Iris pigment epithelial cell (primary cell): ENCODE data around the gene RNF40.
"Not testable (repeated sequence)": the region's sequence is repeated elsewhere in the genome, so short reads cannot be mapped to it uniquely, and the experiment has no call there.

Source experiments
- DNase-seq: peaks from one replicate; pipeline ENCODE4 v3.0.0-alpha.2; 2011; ENCODE audit warnings: low read depth

The RNF40 gene

DNA sequence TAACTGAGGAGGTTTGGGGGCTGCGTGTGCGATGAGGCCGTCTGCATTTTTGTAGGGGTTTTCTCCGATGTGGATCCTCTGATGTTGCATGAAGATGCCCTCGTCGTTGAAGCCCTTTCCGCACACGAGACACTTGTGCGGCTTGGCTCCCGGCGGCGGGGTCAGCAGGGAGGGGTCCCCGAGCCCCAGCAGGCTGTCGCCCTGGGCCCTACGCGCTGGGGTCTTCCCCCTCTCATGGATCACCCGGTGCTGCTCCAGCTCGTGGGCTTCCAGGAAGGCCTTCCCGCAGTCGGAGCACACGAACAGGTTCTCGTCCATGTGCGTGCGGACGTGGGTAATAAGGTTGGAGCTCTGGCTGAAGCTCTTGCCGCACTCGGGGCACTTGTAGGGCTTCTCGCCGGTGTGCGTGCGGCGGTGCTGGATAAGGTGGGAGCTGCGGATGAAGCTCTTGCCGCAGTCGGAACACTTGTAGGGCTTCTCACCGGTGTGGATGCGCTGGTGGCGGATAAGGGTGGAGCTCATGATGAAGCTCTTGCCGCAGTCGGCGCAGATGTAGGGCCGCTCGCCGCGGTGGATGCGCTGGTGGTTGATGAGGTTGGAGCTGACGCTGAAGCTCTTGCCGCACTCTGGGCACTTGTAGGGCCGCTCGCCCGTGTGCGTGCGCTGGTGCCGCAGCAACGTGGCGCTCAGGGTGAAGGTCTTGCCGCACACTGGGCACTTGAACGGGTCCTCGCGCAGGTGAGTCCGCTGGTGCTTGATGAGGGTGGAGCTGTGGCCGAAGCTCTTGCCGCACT lies 20.6 kb downstream of the RNF40 start:
- no peak for DNase-seq

DNA sequence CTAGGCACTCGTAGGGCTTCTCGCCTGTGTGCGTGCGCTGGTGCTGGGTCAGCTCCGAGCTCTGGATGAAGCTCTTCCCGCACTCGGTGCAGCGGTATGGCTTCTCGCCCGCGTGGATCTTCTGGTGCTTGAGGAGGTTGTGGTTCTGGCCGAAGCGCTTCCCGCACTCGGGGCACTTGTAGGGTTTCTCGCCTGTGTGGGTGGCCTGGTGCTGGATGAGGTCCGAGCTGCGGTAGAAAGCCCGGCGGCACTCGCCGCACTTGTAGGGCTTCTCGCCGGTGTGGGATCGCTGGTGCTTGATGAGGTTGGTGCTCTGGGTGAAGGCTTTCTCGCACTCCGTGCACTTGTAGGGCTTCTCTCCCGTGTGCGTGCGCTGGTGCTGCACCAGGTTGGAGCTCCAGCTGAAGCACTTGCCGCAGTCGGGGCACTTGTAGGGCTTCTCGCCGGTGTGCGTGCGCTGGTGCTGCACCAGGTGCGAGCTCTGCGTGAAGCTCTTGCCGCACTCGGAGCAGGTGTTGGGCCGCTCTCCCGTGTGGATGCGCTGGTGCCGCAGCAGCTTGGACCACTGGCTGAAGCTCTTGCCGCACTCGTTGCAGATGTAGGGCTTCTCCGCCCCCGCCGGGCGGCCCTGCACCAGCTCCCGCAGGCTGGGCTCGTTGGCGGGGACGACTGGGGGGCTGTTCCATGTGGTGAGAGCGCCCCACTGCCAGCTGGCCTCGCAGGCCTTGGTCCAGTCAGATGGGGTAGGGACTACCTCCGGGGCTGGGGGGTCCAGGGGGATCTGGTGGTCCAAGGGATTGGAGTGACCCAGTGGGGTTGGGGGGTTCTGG lies 21.4 kb downstream of the RNF40 start:
- no peak for DNase-seq

DNA sequence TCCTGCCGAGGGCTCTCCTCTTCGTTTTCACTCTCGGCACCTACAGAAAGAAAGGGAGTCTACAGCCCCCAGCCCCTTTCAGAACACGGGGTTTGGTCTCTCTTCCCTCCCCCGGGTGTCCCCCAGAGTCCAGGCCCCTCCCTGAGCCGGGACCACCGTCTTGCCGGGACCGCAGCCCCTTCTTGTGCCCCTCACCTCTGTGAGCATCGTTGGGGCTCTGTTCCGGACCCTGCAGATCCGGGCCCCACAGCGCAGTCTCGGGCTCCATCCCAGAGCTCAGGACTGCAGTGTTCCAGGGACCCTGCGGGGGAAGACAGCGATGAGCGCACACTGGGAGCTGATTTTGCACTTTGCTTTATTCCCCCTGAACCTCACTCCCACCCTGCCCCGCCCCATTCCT lies 22.1 kb downstream of the RNF40 start:
- DNase-seq, result no peak

DNA sequence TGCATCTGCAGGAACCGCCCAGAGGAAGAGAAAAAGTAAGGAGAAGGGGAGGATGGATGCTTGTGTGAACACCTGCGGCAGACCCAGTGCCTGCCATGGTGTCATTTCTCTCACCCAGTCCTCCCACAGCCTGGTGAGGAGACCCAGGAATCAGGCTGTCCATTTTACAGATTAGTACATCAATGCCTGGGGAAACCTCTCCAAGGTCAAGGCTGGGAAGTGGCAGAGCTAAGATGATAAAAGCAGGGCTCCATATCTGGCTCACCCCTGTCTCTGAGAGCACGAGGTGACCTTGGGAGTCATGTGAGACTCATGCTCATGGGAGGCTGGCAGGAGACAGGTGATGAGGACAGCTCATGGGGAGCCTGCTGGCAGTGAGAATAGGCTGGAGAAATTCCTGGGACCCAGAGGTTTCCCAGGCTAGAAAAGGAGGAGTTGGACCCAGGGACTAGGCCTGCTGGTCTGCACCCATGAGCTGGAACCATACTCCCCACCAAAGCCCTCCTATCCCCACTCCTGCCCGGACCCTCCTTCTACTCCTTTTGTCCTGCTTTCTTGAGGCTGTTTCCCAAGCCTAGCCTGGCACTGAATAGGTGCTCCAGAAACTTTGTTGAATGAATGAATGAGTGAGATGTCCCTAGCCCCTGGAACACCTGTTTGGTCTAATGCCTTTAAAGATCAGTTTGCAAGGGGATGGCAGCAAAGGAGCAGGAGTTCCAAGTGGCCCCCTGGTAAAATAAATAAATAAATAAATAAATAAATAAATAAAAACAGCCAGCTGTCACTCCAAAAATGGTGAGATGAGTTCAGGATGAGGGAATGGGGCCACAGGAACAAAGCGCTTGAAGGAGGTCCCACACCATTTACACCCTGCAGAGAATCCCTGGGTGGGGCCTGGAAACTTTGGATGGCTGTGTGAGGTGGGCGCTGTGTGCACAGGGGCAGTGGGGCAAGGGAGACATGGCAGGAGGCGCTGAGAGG lies 23.3 kb downstream of the RNF40 start:
- no peak for DNase-seq

DNA sequence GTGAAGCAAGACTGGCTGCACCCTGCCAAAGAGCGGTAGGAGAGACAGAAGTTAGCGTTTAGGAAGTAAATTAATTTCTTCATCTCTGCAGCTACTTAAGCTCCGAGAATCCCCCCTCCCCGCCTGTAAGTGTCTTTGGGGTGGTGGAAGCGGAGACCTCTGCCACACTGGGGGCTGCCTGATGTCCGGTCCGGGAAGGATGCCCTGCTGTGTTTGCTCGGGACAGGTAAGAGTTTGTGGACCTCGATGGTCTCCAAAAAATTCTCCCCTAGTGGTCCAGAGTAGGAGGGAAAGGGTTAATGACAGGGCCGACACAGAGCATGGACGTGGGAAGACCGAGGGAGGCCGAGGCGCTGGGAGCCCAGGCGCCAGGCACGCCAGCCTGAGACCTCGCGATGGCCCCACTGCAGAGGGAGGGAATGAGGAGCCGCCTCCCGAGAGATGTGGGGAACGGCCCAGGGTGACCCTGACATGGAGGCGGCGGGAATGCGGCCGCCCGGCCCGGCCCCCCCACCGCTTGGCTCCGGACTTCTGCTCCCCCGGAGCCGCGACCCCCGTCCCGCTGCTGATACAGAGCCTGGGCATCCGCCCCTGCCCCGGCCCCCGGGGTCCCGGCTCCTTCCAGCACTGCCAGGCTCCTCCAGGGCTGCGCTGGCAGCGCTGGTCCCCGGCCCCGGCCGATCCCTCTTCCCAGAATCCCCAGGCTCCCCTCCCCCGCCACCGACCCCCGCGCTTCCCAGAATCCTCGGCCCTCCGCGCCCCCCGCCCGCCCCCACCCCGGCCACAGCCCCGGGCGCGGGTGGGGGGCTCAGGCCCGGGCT lies 24.2 kb downstream of the RNF40 start:
- DNase-seq, result peak; percentile 82

DNA sequence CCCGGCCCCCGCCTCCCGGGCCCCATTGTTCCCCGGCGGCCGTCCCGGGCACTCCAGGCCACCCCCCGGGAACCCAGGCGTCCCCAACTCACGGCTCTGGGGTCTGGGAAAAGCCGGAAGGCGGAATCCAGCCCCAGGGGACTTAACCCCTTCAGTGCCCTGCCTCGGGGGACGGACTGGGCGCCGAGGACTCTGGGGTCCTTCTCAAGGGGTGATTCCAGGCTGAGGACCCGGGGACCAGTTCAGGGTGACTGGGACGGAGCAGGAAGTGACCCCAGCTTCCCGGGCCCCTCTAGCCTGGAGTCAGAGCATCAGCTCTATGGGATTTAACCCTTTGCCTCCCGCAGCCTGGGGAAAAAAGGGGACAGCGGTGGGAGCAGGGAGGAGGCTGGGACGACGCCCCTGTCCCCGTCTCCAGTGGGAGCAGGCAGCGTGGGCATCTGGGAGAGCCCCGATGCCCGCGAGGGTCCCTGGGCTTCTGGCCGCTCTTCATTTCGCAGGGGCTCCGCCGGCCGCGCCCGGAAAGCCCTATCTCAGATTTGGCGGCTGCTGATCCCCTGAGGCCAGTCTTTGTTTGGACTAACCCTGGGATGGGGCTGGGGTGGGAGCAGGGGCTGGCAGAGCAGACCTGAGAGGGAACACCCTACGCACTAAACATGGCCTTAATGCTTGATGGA lies 25.0 kb downstream of the RNF40 start, which contains the start of gene ZNF629:
Gene ZNF629, minus strand, starts transcription at position 270 of the 677 bp plus-strand sequence. CDS start 2,723 bp downstream, outside the sequence.
- DNase-seq, result peak; percentile 57

DNA sequence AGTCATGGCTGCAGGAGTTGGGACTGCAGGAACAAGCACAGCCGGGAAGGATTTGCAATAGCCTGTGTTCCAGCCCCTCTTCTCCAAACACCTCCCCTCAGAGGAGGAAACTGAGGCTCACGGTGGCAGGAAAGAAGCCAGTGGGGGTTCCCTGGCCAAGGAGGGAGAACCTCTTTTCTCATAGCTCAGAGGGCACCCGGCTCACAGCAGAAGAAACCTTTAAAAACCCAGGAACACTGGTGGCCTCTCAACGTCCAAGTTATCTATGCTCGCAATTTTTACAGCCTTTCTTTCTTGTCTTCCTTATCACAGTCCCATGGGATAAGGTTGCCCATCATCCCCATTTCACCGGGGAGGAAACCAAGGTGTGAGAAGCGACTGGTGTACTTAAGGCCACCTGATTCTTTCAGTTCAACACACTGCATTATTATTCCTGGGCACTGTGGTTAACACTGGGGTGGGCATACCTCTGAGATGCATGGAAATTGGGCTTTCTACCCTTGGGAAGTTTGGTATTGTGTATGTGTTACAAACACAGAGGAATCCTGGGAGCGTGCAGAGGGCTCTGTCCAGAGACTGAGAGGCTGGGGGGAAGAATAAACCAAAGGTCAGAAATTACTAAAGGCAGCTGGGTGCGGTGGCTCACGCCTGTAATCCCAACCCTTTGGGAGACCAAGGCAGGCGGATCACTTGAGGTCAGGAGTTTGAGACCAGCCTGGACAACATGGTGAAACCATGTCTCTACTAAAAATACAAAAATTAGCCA lies 25.7 kb downstream of the RNF40 start:
- peak; percentile 37 for DNase-seq

DNA sequence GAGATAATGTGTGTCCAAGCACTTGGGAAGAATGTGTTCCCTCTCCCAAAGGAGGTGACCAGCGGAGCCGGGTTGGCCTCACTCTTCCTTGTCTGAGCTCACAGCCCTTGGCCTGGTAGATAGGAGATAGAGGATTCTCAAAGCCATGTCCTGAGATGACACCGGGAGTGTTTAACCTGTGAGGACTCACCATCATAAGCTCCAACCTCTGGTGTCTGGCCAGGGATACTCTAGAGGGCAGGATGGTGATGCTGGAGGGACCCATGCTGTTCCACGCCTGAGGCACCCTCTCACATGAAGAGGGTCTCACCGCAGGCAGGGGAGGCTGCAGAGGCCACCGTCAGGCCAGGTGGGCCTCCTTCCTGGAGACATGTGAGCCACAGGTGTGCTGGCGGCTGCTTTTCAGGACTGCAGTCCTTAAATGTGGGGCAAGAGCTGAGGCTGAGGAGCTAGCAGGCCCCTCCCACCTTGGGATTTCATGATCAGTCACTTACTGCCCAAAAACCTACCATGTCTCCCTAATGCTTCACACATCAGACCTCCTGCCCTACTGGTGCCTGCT lies 31.5 kb downstream of the RNF40 start:
- DNase-seq, result no peak

DNA sequence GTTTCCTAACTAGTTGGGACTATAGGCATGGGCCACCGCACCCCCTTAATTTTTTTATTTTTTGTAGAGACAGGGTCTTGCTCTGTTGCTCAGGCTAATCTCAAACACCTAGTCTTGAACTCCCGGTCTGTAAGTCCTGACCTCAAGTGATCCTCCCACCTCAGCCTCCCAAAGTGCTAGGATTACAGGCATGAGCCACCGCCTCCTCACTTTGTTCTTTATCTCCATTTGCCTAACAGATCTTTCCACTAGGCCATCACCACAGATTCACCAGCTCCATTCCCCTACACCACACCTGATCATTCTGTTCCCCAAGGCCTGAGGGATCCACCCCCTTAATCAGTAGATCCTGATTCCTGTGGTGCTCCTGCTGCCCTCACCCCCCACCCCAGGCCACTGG lies 32.5 kb downstream of the RNF40 start:
- no peak for DNase-seq

DNA sequence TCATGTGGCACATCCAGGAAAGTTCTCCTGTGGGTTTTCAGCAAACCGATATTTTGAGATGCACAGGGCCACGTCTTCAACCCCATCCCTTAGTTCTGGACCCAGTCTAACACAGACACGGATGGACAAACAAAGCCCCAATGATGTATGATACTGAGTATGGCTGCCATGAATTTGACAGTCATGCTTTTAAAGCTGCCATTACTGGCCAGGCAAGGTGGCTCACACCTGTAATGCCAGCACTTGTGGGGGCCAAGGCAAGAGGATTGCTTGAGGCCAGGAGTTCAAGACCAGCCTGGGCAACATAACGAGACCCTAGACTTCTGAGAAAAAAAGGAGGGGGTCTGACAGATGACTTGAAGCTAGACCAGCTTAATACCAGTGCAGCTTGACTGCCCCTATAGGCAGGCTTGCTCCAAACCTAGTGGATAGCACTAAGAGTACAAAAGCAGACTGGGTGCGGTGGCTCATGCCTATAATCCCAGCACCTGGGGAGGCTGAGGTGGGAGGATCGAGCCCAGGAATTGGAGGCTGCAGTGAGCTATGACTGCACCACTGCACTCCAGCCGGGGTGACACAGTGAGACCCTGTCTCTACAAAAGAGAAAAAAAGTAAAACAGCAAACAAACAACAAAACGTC lies 35.7 kb downstream of the RNF40 start:
- no peak for DNase-seq

DNA sequence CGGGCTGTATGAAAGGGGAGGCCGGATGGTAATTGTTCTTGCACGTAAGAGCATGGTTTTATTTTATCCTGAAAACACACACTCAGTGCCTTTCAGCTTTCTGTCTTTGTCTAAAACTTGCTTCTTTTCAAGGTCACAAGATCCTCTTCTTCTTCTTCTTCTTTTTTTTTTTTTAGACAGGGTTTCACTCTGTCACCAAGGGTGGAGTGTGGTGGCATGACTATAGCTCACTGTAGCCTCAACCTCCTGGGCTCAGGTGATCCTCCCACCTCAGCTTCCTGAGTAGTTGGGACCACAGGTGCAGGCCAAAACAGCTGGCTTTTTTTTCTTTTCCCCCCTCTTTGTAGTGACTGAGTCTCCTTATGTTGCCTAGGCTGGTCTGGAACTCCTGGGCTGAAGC lies 40.8 kb downstream of the RNF40 start:
- DNase-seq, result no peak

DNA sequence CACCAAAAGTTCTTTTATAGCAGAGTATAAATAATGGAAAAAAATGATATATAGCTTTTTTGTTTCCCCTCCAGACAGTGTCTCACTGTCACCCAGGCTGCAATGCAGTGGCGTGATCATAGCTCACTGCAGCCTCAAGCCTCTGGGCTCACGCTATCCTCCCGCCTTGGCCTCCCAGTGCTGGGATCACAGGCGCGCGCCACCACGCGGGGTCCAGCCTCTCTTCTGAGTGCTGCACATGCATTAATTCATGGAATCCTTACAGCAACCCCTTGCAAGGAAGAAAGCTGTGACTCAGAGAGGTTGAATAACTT lies 42.9 kb downstream of the RNF40 start:
- no peak for DNase-seq

DNA sequence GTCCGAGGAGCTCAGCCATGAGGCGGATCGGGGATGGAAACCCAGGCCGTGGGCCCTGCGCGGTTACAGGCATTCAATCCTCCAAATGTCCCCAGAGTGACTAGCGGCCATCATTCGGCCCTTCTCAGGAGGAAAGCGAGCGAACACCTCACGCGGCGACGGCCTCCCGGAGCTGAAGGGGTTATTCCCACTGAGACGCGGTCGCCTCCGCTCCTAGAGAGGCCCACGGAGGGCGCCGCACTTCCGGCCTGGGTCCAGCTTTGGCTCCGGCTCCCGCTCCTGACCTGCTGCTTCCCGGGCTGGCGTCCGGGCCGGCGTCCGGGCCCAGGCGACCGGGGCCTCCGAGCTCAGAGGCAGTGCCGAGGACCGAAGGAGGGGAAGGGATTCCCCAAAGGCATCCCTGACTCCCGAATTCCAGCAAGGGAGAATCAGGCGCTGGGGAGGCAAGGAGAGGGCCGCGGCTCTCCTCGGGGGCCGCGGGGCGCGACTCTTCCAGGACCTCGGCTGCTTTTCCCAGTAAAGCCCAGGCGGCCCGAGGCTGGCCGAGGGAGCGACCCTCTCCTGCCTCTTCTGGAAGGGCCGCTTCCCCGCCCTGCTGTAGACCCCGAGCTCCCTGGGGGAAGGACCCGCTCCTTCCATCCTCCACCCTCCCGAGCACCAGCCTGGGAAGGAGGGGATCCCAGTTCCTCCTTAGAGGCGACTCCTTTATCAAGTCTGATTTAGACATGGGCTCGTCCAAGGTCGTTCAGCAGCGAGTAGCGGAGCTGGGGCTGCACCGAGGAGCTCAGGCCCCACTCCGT lies 43.4 kb downstream of the RNF40 start:
- peak; percentile 75 for DNase-seq

DNA sequence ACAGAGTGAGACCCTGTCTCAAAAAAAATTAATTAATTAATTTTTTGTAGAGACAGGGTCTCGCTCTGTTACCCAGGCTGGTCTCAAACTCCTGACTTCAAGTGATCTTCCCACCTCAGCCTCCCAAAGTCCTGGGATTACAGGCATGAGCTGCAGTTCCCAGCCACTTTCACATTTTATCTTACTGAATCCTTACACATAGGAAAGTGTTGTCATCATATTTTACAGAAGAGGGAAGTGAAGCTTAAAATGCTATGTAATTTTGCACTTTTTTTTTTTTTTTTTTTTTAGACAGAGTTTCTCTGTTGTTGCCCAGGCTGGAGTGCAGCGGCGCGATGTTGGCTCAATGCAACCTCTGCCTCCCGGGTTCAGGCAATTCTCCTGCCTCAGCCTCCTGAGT lies 46.0 kb downstream of the RNF40 start:
- no peak for DNase-seq

DNA sequence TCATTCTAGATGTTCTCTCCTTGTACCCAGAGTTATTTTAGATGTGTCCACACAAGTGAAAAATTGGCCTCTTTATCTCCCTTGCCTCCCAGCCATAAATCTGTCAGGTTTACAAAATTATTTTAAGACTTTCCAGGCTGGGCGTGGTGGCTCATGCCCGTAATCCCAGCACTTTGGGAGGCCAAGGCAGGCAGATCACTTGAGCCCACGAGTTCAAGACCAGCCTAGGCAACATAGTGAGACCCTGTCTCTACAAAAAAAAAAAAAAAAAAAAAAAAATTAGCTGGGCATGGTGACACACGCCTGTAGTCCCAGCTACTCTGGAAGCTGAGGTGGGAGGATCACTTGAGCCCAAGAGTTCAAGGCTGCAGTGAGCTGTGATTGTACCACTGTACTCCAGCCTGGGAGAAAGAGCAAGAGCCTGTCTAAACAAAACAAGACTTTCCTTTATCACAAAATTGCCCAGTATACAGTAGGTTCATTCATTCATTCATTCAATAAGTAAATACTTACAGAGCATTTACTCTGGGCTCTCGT lies 46.8 kb downstream of the RNF40 start:
- not testable (repeated sequence) for DNase-seq

DNA sequence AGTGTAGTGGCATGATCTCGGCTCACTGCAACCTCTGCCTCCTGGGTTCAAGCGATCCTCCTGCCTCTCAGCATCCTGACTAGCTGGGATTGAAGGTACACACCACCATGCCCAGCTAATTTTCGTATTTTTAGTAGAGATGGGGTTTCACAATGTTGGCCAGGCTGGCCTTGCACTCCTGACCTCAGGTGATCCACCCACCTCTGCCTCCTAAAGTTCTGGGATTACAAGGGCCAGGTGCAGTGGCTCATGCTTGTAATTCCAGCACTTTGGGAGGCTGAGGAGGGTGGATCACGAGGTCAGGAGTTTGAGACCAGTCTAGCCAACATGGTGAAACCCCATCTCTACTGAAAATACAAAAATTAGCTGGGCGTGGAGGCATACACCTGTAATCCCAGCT lies 47.6 kb downstream of the RNF40 start:
- DNase-seq, result not testable (repeated sequence)

DNA sequence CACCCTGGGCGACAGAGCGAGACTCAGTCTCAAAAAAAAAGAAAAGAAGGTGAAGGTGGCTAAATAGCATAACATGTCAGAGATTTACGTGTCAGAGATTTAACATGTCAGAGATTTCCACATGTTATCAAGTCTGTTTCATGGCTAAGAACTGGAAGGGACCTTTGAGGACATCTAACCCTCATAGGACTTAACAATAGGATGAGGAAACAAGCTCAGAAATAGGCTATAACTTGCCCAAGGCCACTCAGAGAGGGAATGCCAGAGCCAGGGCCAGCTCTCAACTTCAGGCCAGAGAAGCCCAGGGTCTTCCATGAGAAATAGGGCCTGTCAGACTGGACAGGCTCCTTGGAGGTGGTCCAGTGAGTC lies 51.7 kb downstream of the RNF40 start:
- no peak for DNase-seq

DNA sequence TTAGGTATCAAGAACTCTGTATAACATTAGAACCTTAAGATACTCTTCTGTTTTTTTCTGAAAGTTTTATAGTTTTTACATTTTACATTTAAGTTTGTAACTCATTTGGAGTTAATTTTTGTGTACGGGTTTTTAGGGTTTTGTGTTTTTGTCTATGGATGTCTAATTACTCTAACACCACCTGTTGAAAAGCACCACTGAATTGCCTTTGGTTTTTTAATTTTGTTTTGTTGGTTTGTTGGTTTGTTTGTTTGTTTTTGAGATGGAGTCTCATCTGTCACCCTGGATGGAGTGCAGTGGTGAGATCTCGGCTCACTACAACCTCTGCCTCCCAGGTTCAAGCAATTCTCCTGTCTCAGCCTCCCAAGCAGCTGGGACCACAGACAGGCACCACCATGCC lies 54.6 kb downstream of the RNF40 start:
- DNase-seq, result no peak
